Kidney tubule cell (primary cell): Measurements from ENCODE around the gene CLDN2.
"Not testable (repeated sequence)": the region's sequence is repeated elsewhere in the genome, so short reads cannot be mapped to it uniquely, and the experiment has no call there.

Source experiments
- DNase-seq: peaks from one replicate; pipeline ENCODE4 v3.0.0-alpha.2; 2018; ENCODE audit warnings: low spot score

CLDN2 gene

GRCh38 chrX:106919932-106920452, at the start of gene CLDN2:
TSS of gene CLDN2 (plus strand) at chrX:106920402. CDS start at chrX:106928229, 7,827 bp downstream.
- DNase-seq, result no peak

- DNase-seq, result not testable (repeated sequence)
Observed at GRCh38 chrX:106872796-106873195, 47.4 kb upstream of the CLDN2 start.

GRCh38 chrX:106874075-106874474, 46.1 kb upstream of the CLDN2 start:
- peak; percentile 42 for DNase-seq

GRCh38 chrX:106875151-106875550, 45.1 kb upstream of the CLDN2 start:
- DNase-seq, result no peak

GRCh38 chrX:106889468-106889867, 30.7 kb upstream of the CLDN2 start:
- DNase-seq, result no peak

- DNase-seq, result peak; percentile 41
Observed at GRCh38 chrX:106891762-106892460, 28.3 kb upstream of the CLDN2 start.

GRCh38 chrX:106894392-106894909, 25.8 kb upstream of the CLDN2 start:
- peak; percentile 83 for DNase-seq

- peak; percentile 83 for DNase-seq
Observed at GRCh38 chrX:106894978-106895452, 25.2 kb upstream of the CLDN2 start.

- DNase-seq, result peak; percentile 53
Observed at GRCh38 chrX:106897259-106897658, 22.9 kb upstream of the CLDN2 start.

- peak; percentile 77 for DNase-seq
Observed at GRCh38 chrX:106898462-106898861, 21.7 kb upstream of the CLDN2 start.

- no peak for DNase-seq
Observed at GRCh38 chrX:106899276-106899675, 20.9 kb upstream of the CLDN2 start.

- no peak for DNase-seq
Observed at GRCh38 chrX:106899841-106900240, 20.4 kb upstream of the CLDN2 start.

- DNase-seq, result no peak
Observed at GRCh38 chrX:106901341-106901740, 18.9 kb upstream of the CLDN2 start.

GRCh38 chrX:106901781-106902219, 18.4 kb upstream of the CLDN2 start:
- no peak for DNase-seq

- no peak for DNase-seq
Observed at GRCh38 chrX:106902684-106903083, 17.5 kb upstream of the CLDN2 start.

GRCh38 chrX:106903291-106903824, 16.8 kb upstream of the CLDN2 start, which contains the start of gene RIPPLY1:
TSS of gene RIPPLY1 (minus strand) at chrX:106903341. CDS start at chrX:106903287, 54 bp downstream.
- DNase-seq, result no peak

- DNase-seq, result no peak
Observed at GRCh38 chrX:106903856-106904528, 16.2 kb upstream of the CLDN2 start.

- no peak for DNase-seq
Observed at GRCh38 chrX:106905064-106905708, 15.0 kb upstream of the CLDN2 start.

- DNase-seq, result peak; percentile 85
Observed at GRCh38 chrX:106906361-106906760, 13.8 kb upstream of the CLDN2 start.

GRCh38 chrX:106912864-106913263, 7.3 kb upstream of the CLDN2 start:
- DNase-seq, result no peak

GRCh38 chrX:106917830-106918500, 2.2 kb upstream of the CLDN2 start:
- peak; percentile 93 for DNase-seq
